HFFc6 (cell line): ENCODE data around the gene MED28. TPM values are rescaled to one million over a fixed set of nuclear protein-coding genes. Genes with fewer than 3 reads are reported as not detected.
A peak's percentile ranks its signal among the peaks of the same experiment; 100 is the strongest.

Source experiments
- DNase-seq: peaks from one replicate; pipeline ENCODE4 v3.0.0-alpha.2; 2018
- H3K27ac Mint-ChIP-seq: 2 replicates; pipeline ENCODE4 v1.8.0; 2020; ENCODE audit warnings: mild to moderate bottlenecking, mixed read lengths
- H3K27me3 Mint-ChIP-seq: 2 replicates; pipeline ENCODE4 v1.8.0; 2021; ENCODE audit warnings: mild to moderate bottlenecking, moderate library complexity, mixed read lengths; ENCODE audit not compliant: insufficient read depth
- H3K36me3 Mint-ChIP-seq: 2 replicates; pipeline ENCODE4 v1.8.0; 2021; ENCODE audit warnings: low read depth, mixed read lengths
- H3K4me1 Mint-ChIP-seq: 2 replicates; pipeline ENCODE4 v1.8.0; 2020; ENCODE audit warnings: low read depth, mixed read lengths
- H3K4me3 Mint-ChIP-seq: 2 replicates; pipeline ENCODE4 v1.8.0; 2020; ENCODE audit warnings: mild to moderate bottlenecking, moderate library complexity, mixed read lengths
- H3K9me3 Mint-ChIP-seq: 2 replicates; pipeline ENCODE4 v1.8.0; 2020; ENCODE audit warnings: mild to moderate bottlenecking, mixed read lengths
- total RNA-seq, 6 experiments: library from RNA; stranded (reverse); fragmentation: NEBNext Ultra II Directional; extraction: Animal tissue kit (Norgen Biotek cat#: 25700); gene quantifications; 2 replicates in 1 of 6; 3 replicates in 5 of 6; pipeline ENCODE4 v1.2.3, GENCODE V29; 2021
- TF ChIP-seq, protein P1 (sequence below): fragments of 200-600 bp; sonication (generic); IDR thresholded peaks from 2 replicates; pipeline ENCODE4 v1.5.0; 2021; ENCODE audit warnings: antibody characterized with exemption, mild to moderate bottlenecking

The MED28 gene
- total RNA-seq, 6 experiments from 2014 or later = 32.4 to 40.1 (median 36.4) TPM

DNA sequence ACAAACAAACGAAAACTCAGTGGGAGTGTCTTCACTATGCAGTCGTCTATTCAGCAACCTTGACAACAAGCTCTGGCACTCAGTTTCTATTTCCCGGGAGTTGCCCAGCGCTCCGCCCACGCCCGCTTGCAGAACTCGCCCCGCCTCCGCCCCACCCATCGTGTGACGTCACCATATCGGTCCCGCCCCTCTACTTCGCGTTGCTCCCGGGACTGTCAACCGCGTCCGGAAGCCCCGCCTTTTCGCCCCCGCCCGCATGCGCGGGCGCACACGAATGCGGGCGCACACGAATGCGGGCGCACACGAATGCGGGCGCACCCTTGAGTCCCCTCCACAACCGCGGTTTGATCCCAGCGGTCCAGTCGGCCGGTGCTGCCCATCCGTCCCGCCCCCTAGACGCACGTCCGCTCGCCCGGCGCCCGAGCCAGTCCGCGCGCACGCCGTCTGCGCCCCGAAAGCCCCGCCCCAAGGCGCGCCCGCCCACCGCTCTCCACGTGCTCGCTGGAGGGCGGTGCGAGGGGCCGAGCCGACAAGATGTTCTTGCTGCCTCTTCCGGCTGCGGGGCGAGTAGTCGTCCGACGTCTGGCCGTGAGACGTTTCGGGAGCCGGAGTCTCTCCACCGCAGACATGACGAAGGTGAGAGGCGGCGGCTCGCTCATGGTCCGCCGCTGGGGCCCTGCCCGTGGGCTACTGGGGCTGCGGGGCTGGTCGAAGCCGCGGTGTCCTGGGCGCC lies 37.3 kb upstream of the MED28 start, which contains the start of gene LAP3:
LAP3 (plus strand) TSS at position 267 of the 733 bp plus-strand sequence; CDS start at position 535, 268 bp downstream.
- TF ChIP-seq, protein P1, sequence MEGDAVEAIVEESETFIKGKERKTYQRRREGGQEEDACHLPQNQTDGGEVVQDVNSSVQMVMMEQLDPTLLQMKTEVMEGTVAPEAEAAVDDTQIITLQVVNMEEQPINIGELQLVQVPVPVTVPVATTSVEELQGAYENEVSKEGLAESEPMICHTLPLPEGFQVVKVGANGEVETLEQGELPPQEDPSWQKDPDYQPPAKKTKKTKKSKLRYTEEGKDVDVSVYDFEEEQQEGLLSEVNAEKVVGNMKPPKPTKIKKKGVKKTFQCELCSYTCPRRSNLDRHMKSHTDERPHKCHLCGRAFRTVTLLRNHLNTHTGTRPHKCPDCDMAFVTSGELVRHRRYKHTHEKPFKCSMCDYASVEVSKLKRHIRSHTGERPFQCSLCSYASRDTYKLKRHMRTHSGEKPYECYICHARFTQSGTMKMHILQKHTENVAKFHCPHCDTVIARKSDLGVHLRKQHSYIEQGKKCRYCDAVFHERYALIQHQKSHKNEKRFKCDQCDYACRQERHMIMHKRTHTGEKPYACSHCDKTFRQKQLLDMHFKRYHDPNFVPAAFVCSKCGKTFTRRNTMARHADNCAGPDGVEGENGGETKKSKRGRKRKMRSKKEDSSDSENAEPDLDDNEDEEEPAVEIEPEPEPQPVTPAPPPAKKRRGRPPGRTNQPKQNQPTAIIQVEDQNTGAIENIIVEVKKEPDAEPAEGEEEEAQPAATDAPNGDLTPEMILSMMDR = 0 out of 2 replicates have a peak, but pooled peaks have one; percentile 46
- peak within 1 kb of the TSS; percentile 97 for H3K4me3 Mint-ChIP-seq
- H3K36me3 Mint-ChIP-seq = peaks cover 4% of the 10 kb centered on the region; the same call in 1 of the 2 replicates
- H3K9me3 Mint-ChIP-seq = no peaks in the 10 kb centered on the region
- H3K27ac Mint-ChIP-seq = peak within 1 kb of the TSS; percentile 87
- DNase-seq = peak; percentile 94
- H3K27me3 Mint-ChIP-seq = no peaks in the 10 kb centered on the region; the same call in 1 of the 2 replicates
- H3K4me1 Mint-ChIP-seq = peaks cover 14% of the 10 kb centered on the region

DNA sequence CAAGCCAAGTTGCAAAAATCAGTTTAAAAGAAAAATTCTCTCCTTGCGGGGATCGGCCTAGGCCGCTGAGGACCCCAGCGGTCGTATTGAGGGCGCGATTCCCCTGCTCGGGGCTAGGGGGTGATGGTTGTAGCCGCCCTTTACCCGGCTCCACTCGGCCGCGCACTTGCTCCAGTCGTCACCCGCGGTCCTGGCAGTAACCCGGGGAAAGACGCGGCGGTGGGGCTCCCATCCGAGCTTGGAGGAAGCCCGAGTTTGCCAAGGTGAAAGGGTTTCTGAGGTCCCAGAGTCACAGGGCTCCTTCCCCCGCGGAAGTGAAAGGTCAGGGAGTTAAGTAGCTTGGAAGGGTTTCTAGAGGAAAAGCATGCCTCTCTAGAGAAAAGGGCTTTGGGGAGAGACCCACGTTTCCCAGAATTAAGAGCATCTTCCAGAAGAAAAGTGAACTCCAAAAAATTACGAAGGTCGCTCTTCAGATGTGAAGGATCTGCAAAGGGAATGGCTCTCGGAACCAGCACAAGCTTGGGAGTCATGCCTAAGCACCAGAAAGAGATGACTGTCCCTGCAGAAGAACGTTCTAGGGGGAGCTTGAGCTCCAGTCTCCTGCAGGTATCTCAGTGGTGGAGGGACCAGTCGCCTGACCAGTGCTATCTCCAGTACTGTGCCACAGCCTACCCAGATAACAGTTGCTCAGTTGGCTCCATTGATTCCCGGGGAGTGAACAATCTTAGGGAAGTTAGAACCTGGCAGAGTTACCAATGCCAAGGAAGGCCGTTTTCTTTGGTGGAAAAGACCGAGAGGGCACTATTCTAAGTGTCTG lies 36.6 kb upstream of the MED28 start:
- H3K4me3 Mint-ChIP-seq = peak overlapping the region; percentile 97
- TF ChIP-seq, protein P1 = peak; percentile 7; the same call in 1 of the 2 replicates
- H3K36me3 Mint-ChIP-seq = peaks cover 4% of the 10 kb centered on the region; the same call in 1 of the 2 replicates
- H3K4me1 Mint-ChIP-seq = peaks cover 14% of the 10 kb centered on the region
- no peaks in the 10 kb centered on the region; the same call in 1 of the 2 replicates for H3K27me3 Mint-ChIP-seq
- H3K27ac Mint-ChIP-seq = peak overlapping the region; percentile 87
- DNase-seq = no peak
- H3K9me3 Mint-ChIP-seq = no peaks in the 10 kb centered on the region

DNA sequence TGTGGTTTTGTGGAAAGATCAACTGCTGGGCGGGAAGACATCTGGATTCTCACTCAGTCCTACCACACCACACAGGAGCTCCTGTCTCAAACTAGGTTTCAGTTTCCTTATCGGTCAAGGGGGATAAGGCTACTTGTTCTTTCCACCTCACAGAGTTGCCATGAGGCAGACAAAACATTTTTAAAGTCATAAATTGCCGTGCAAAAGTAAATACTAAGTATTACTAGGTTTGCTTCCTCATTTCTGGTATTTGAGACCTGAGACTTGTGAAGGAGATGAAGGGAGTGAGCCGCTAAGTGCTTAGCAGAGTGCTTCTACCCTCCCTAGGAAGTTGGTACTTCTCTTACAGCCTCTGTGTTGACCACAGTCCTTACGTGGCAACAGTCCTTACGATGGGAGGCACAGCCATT lies 36.0 kb upstream of the MED28 start:
- peak overlapping the region; percentile 87 for H3K27ac Mint-ChIP-seq

DNA sequence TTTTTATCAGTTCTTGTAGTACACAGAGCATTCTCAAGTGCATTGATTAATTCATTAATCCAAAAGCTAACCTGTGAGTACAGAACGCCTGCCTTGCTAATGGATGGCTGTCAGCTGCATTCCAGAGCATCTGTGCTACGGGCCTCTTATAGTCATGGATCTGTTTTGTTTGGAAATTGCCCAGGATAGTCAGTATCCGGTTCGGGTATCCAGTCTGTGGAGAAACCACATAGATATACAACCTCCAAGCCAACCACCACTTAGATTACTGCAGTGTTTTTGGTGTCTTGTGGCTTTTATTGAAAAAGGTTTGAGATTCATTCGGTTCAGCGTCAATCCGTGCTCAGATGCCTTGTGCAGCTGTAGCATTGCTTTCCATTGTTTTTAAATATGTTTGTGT lies 33.5 kb upstream of the MED28 start:
- H3K4me3 Mint-ChIP-seq = no peak overlapping the region
- no peak overlapping the region for H3K27ac Mint-ChIP-seq
- H3K27me3 Mint-ChIP-seq = no peaks in the 10 kb centered on the region
- H3K9me3 Mint-ChIP-seq = no peaks in the 10 kb centered on the region
- DNase-seq = no peak
- H3K4me1 Mint-ChIP-seq = peaks cover 14% of the 10 kb centered on the region
- TF ChIP-seq, protein P1 = no peak
- H3K36me3 Mint-ChIP-seq = peaks cover 12% of the 10 kb centered on the region

More for the DNA sequence above, 36.0 kb upstream of the MED28 start:
- no peaks in the 10 kb centered on the region for H3K9me3 Mint-ChIP-seq
- peaks cover 4% of the 10 kb centered on the region; the same call in 1 of the 2 replicates for H3K36me3 Mint-ChIP-seq
- H3K27me3 Mint-ChIP-seq = no peaks in the 10 kb centered on the region
- peak overlapping the region; percentile 97 for H3K4me3 Mint-ChIP-seq
- DNase-seq = no peak
- TF ChIP-seq, protein P1 = no peak
- H3K4me1 Mint-ChIP-seq = peaks cover 14% of the 10 kb centered on the region

DNA sequence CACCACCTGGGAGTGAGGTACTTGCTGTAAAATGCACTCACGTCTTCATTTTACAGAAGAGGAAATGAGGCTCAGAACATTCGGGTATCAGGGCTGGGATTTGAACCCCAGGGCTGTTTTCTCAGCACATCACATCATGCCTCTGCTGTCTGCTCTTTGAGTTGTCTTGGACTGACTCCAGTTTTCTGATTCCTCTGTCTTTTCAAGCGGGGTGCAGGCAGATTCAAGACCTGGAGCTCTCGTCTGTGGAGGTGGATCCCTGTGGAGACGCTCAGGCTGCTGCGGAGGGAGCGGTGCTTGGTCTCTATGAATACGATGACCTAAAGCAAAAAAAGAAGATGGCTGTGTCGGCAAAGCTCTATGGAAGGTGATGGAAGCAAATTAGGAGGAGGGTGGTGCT lies 31.2 kb upstream of the MED28 start:
- TF ChIP-seq, protein P1 = no peak
- Mint-ChIP-seq H3K27ac (no peak overlapping the region), H3K4me1 (peaks cover 9% of the 10 kb centered on the region), H3K27me3 (no peaks in the 10 kb centered on the region; the same call in 1 of the 2 replicates), H3K4me3 (no peak overlapping the region), H3K9me3 (no peaks in the 10 kb centered on the region), H3K36me3 (peaks cover 21% of the 10 kb centered on the region)
- DNase-seq = no peak
